Heart right ventricle (tissue), 16 donors: ENCODE measurements around the gene UBD. TPM values are rescaled to one million over a fixed set of nuclear protein-coding genes. Genes with fewer than 3 reads are reported as not detected.

Experiments
- ATAC-seq, 8 donors: fragments of 200-7000 bp; cut with Tn5 transposase; one replicate each; pipeline ENCODE4 v1.9.1; 2020; ENCODE audit warnings: mild to moderate bottlenecking in 8 of 8, moderate library complexity in 8 of 8, moderate number of reproducible peaks in 1 of 8
- DNase-seq, 2 donors: peaks; one replicate each; pipeline ENCODE4 v3.0.0-alpha.2; 2020
- H3K27ac ChIP-seq, 10 donors: fragments of 200-600 bp; sonication (generic) in 2 of 10; one replicate each; pipeline versions ENCODE4 v1.5.0 to v1.8.0; 2020 to 2022; ENCODE audit warnings: mild to moderate bottlenecking in 3 of 10
- H3K27me3 ChIP-seq, 7 donors: fragments of 200-600 bp; one replicate each; pipeline ENCODE4 v1.8.0; 2021 to 2022; ENCODE audit warnings: mild to moderate bottlenecking in 2 of 7
- H3K36me3 ChIP-seq, 9 donors: fragments of 200-600 bp; sonication (generic) in 1 of 9; one replicate each; pipeline versions ENCODE4 v1.5.0 to v1.8.0; 2020 to 2022; ENCODE audit warnings: mild to moderate bottlenecking in 2 of 9
- H3K4me1 ChIP-seq, 9 donors: fragments of 200-600 bp; sonication (generic) in 1 of 9; one replicate each; pipeline versions ENCODE4 v1.5.0 to v1.8.0; 2020 to 2022; ENCODE audit warnings: mild to moderate bottlenecking in 4 of 9
- H3K4me3 ChIP-seq, 10 donors: fragments of 200-600 bp; sonication (generic) in 2 of 10; one replicate each; pipeline versions ENCODE4 v1.5.0 to v1.8.0; 2020 to 2022; ENCODE audit warnings: mild to moderate bottlenecking in 7 of 10, moderate library complexity in 2 of 10
- H3K9me3 ChIP-seq, 11 donors: fragments of 200-600 bp in 10 of 11; sonication (generic) in 2 of 11; one replicate each; pipeline versions ENCODE4 v1.5.0 to v1.8.0; 2013 to 2022; ENCODE audit warnings: mild to moderate bottlenecking in 2 of 11, control low read depth in 1 of 11, moderate library complexity in 1 of 11
- WGBS, 2 donors: extraction: QIAGEN DNeasy Blood & Tissue Kit; methylation state at CpG; one replicate each; pipeline ENCODE4 v1.1.7; 2013; ENCODE audit warnings: inconsistent platforms in 1 of 2; 5-methylcytosine and 5-hydroxymethylcytosine counted together
- intact Hi-C, 10 donors: fragments of 100-400 bp; cut with DNase I; formaldehyde crosslinking; loops; one replicate each; pipeline versions ENCODE4 v1.11.1 to v1.14.2; 2022
- polyA plus RNA-seq, 2 donors: library from polyadenylated mRNA; stranded (reverse); fragments of 200-250 nt; gene quantifications; one replicate each; pipeline ENCODE4 v1.2.3, GENCODE V29; 2013
- total RNA-seq, 10 donors: library from RNA; stranded (reverse); fragmentation: NEBNext Ultra II Directional in 3 of 10; extraction: Animal tissue kit (Norgen Biotek cat#: 25700) in 3 of 10; gene quantifications; one replicate each; pipeline versions ENCODE4 v1.2.1 to v1.2.4, GENCODE V29; 2021 to 2023
- TF ChIP-seq, protein P1 (sequence below), 9 donors: fragments of 200-600 bp; sonication (generic) in 2 of 9; IDR thresholded peaks; one replicate each; pipeline versions ENCODE4 v1.5.0 to v1.8.0; 2021 to 2022; ENCODE audit warnings: antibody characterized with exemption in 9 of 9, mild to moderate bottlenecking in 5 of 9, moderate library complexity in 1 of 9
- donor health status: Arrhythmogenic right ventricular cardiomyopathy.
- donor health status: ischemic (EF 13 %, LVEDD 7.1; RV severe dilation, severe dysfunction).
- donor health status: healthy with polysubstance abuse.
- donor health status: DM: no; HTN: yes; CAD: no.
- donor health status: DM: no; HTN: no; CAD: no.
- donor health status: ischemic (EF 25% LVEDD 6.9; RV normal size, moderate dysfunction).
- donor health status: ischemic (EF 25% LVEDD 5.7; RV mildly dilated, moderate dysfunction).
- donor health status: healthy.
- donor health status: DM: yes; HTN: yes; CAD: no.
- donor health status: Ischemic cardiomyopathy.
- donor health status: ischemic (EF 35%, LVEDD 5.7; RV mildly dilated, moderate dysfunction).
- donor health status: nonischemic (EF 11% LVEDD 7.7; RV severe dilation, severe dysfunction).
- donor health status: DM: yes; HTN: yes; CAD: no.
- donor health status: PGD.
- donor health status: ischemic (EF 29% LVEDD 5.4; RV normal size, mild dysfunction).
- donor health status: nonischemic (EF 23%, LVEDD 6.1; RV moderate dilation, normal function).

The UBD gene
- total and polyA plus RNA-seq, 12 donors: 0.23 to 53.8 (median 0.42) TPM; not detected in 7

DNA sequence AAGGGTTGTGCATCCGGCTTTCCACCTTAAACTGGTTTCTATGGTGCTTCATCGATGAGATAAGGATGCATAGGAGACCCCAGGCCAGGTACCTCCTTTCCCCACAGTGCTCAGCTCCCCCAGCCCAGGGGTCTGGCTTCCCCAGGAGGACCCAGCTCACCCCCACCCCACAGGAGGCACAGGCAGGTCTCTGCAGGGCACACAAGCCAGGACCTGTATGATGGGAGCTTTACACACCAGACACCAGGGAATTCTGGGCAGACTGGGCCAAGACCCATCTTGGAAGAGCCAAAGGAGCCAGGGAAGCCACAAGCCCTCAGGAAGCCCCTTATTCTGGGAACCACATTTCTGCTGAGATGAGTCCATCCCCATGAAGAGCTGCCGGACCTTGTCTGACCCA is 29.6 kb downstream of the UBD start:
- intact Hi-C loops: no loop called here
- Histone ChIP-seq H3K27me3 (peaks cover 0 to 4% (median 0%) of the 10 kb centered on the region in 7 donors), H3K9me3 (no peaks in the 10 kb centered on the region), H3K36me3 (no peaks in the 10 kb centered on the region), H3K27ac (no peak overlapping the region), H3K4me3 (no peak overlapping the region), H3K4me1 (no peaks in the 10 kb centered on the region)
- DNase-seq (no peak), ATAC-seq (no peak)
- 91 to 93% methylated on average over 3 of the region's 3 CpGs for WGBS, 2 donors
- TF ChIP-seq, protein P1, sequence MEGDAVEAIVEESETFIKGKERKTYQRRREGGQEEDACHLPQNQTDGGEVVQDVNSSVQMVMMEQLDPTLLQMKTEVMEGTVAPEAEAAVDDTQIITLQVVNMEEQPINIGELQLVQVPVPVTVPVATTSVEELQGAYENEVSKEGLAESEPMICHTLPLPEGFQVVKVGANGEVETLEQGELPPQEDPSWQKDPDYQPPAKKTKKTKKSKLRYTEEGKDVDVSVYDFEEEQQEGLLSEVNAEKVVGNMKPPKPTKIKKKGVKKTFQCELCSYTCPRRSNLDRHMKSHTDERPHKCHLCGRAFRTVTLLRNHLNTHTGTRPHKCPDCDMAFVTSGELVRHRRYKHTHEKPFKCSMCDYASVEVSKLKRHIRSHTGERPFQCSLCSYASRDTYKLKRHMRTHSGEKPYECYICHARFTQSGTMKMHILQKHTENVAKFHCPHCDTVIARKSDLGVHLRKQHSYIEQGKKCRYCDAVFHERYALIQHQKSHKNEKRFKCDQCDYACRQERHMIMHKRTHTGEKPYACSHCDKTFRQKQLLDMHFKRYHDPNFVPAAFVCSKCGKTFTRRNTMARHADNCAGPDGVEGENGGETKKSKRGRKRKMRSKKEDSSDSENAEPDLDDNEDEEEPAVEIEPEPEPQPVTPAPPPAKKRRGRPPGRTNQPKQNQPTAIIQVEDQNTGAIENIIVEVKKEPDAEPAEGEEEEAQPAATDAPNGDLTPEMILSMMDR (IDR thresholded peaks at IDR 0.05): no peak

GRCh38 chr6:29528988-29529560 is 30.5 kb downstream of the UBD start:
- H3K4me3 ChIP-seq: no peak overlapping the region
- WGBS, 2 donors: 84 to 89% methylated on average over 2 of the region's 2 CpGs
- no peaks in the 10 kb centered on the region for H3K9me3 ChIP-seq
- DNase-seq: no peak
- H3K27me3 ChIP-seq: peaks cover 0 to 11% (median 0%) of the 10 kb centered on the region in 7 donors
- intact Hi-C loops: no loop called here
- no peak for ATAC-seq
- H3K36me3 ChIP-seq: no peaks in the 10 kb centered on the region
- H3K4me1 ChIP-seq: no peaks in the 10 kb centered on the region
- no peak overlapping the region for H3K27ac ChIP-seq
- TF ChIP-seq, protein P1 (IDR thresholded peaks at IDR 0.05): no peak

- Histone ChIP-seq H3K4me1 (no peaks in the 10 kb centered on the region), H3K9me3 (no peaks in the 10 kb centered on the region), H3K27me3 (peaks cover 0 to 15% (median 0%) of the 10 kb centered on the region in 7 donors), H3K4me3 (no peak overlapping the region), H3K36me3 (no peaks in the 10 kb centered on the region), H3K27ac (no peak overlapping the region)
- DNase-seq (no peak), ATAC-seq (no peak)
- intact Hi-C loops: no loop called here
- TF ChIP-seq, protein P1 (IDR thresholded peaks at IDR 0.05): no peak
- WGBS, 2 donors: 77 to 83% methylated on average over 5 of the region's 5 CpGs
These were observed 31.1 kb downstream of the UBD start for GRCh38 chr6:29528300-29528931.

GRCh38 chr6:29527564-29527963 is 32.0 kb downstream of the UBD start:
- Histone ChIP-seq H3K9me3 (no peaks in the 10 kb centered on the region), H3K4me1 (no peaks in the 10 kb centered on the region), H3K36me3 (no peaks in the 10 kb centered on the region), H3K27ac (no peak overlapping the region), H3K27me3 (peaks cover 0 to 17% (median 0%) of the 10 kb centered on the region in 7 donors), H3K4me3 (no peak overlapping the region)
- ATAC-seq (no peak), DNase-seq (no peak)
- TF ChIP-seq, protein P1 (IDR thresholded peaks at IDR 0.05): no peak
- intact Hi-C loops: no loop called here
- WGBS, 2 donors: 65 to 68% methylated on average over 2 of the region's 2 CpGs
